NOMO-1 (cell line): ENCODE data around the gene ZSWIM5.

Experiments
- DNase-seq, 2 experiments: peaks; one replicate each; lab custom pipeline; 2025; ENCODE audit not compliant: unreplicated experiment in 2 of 2; lab: John Stamatoyannopoulos, UW

The ZSWIM5 gene

DNA sequence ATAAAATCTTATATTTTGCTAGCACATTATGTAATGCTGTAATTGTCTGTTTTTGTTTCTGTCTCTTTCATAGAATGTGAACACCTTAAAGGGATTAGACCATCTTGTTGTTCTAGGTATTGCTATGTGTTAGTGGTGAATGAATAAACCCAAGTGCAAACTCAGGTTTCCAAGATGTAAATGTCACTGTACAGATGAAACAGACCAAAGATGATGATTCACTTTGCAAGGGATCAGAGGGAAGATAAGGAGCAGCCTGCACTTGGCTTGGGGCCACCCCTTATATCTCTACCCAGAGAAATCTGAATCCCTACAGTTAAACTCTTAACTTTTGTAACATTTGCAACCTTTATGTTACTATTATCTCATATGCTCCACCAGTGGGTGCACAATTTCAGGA, 168.9 kb downstream of the ZSWIM5 start:
- no peak for DNase-seq

DNA sequence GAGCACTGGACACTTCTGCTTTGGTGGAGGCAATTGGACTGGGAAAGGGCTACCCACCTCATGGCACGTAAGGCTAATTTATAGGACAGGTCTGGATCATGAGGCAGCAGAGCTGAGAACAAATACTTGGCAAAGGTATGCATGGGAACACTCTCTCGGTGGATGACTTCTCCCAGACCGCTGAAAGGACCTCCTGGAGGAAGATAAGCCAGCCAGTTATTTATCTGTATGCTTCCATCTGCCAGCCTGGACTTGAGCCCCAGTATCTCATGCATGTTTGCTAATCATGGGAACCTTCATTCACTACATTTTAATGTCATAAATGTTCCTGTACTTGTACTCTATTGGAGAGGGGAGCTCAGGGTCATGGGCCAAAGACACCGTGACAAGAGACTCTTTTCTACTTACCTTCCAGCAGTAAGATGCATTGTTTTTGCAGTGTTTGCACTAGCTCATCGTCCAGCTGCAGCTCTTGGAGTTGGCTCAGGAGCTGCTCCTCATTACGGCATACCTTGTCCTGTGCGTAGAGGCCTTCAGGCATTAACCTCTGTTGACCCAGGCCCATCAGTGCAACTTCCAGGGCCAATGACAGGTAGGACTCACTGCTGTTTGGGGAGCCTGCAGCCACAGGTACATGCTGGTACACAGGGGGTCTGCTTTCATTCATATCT, 170.6 kb downstream of the ZSWIM5 start:
- no peak for DNase-seq

DNA sequence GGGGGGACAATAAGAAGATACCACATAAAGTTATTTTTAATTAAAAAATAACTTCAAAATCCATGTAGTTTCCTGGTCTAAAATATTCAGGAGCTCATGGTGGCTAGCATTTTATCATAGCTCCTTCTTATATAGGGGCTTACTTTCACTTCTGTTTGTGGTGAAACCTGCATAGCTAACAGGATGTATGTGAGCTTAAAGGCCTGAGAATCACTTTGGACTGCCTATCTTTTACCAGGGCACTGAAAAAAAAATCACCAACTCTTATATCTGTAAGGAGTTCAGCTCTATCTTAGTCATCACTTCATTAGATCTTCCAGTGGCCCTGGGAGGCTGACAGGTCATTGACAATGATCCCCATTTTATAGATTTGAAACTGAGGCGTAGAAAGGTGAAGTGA, 173.0 kb downstream of the ZSWIM5 start:
- peak; percentile 10 to 70 for DNase-seq

DNA sequence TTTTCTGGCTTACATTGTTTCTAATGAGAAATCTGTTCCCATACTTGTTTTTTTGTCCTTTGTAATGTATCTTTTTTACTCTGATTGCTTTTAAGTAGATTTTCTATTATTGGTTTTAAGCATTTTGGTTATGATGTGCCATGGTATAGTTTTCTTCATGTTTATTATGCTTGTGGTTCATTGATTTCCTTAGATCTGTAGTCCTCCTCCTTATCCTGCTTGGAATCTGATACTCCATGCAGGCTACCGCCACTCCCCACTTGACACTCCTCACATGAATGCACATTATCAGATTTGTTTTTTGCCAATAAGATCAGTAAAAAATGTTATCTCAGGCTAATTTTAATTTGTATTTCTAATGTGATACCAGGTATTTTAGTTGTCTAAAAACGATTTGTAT, 173.6 kb downstream of the ZSWIM5 start:
- DNase-seq, result no peak

DNA sequence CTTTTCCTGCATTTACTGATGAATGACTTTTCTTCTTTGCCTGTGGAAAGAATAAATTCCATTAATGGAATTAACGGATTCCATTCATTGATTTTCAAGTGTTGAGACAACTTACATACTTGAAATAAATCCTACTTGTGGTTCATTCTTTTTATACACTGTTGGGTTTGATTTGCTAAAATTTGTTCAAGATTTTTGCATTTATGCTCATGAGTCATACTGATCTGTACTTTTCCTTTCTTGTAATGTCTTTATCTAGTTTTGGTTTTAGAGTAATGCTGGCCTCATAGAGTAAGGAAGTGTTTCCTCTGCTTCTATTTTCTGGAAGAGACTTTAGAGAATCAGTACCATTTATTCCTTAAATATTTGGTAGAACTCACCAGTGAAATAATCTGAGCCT, 180.0 kb downstream of the ZSWIM5 start:
- DNase-seq, result no peak

DNA sequence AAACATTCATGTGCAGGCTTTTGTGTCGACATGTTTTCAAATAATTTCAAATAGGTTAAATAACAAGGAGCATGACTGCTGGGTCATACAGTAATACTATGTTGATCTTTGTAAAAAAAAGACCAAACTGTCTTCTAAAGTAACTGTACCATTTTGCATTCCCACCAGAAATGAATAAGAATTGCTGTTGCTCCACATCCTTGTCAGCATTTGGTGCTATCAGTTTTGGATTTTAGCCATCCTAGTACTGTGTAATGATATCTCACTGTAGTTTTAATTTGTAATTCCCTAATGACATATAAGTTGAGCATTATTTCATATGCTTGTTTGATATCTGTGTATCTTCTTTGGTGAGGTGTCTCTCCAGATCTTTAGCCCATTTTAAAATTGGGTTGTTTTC, 182.7 kb downstream of the ZSWIM5 start:
- DNase-seq, result no peak

DNA sequence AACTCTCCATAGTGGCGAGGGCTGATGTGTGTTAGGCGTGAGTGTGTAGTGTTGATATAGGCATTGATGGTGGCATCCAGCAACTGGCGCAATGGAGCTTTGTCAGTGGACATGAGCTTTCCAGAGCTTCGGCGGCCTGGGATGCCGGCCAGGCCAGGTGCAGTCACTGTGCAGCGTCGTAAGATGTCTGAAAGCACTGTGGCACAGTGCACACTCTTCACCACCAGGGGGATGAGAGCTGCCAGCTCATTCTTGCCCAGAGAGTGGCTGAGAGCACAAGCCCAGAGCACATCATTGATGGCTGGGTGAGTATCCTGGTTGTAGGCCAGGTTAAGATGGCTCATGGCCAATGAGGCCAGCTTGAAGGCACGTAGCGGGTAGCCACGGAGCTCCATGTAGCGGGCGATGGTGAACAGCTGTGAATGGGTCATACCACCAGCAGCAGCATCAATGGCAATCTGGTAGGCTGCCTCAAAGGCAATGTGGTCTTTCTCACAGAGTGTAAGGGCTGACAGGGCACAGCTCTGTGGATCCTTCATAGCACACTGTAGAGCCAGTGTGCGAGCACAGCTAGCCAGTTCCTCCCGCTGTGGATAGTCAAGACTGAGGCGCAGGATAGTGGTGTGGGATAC, 187.7 kb downstream of the ZSWIM5 start:
- DNase-seq, result peak in 1 of 2 experiments; percentile 2

DNA sequence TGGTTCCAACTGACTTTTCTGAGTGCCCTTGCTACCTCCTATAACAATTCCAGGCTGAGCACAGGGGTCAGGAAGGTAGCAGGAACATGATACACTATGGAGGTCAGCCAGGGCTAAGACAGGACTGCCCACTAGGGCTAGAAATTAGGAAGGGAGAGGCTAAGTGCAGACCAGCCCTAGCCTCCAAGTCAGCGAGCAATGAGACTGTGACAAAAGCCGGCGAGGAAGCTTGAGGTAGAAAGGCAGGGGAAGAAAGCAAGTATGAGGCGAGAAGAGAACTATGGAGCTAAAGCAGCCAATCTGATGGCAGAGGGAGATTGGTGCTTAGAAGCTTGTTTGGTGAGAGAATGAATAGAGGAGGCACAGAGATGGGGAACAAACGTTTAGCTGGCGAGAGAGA, 189.6 kb downstream of the ZSWIM5 start:
- DNase-seq, result no peak

DNA sequence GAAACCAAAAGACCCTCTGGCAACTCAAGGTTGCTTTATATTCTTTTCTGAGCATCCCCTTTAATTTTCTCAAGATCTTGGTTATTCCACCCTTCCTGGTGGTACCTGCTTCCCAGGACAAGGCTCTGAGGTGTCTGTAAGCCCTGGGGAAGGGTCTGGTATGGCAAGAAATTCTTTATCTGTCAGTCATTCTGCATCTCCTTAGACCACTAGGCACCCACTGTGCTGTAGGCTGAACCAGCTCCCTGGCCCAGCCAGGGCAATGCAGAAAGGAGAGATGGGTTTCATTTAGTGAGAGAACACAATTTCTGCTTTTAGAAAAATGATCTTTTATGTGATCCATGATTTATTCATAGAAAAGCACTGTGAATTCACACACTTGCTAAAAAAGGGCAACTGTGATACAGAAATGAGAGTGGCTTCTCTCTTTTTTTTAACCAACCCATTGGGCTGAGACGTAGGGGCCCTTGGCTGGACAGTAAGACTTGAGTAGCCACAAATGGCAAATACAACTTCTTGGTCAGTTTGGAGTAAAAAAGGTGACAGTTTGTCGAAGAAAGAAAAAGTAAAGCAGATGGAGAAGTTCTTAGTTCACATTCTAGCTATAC, 190.2 kb downstream of the ZSWIM5 start:
- DNase-seq, result no peak

DNA sequence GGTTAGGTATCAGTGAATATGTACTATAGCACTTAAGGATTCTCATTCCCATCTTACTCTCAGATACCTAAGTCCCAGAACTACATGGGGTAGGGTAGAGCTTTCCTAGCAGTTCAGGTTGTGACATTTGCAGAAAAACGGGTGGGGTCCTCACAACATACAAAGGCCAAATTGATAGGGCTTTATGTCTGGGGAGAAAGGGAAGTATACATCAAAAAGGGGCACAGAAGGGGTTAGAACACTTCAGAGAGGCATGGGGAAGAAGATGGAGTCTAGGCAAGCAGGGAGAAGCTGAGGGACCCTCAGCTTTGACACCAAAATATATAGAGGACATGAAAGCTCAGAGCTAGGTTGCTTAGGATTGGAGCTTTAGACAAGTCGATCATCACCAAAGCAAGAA, 190.7 kb downstream of the ZSWIM5 start:
- DNase-seq, result no peak

DNA sequence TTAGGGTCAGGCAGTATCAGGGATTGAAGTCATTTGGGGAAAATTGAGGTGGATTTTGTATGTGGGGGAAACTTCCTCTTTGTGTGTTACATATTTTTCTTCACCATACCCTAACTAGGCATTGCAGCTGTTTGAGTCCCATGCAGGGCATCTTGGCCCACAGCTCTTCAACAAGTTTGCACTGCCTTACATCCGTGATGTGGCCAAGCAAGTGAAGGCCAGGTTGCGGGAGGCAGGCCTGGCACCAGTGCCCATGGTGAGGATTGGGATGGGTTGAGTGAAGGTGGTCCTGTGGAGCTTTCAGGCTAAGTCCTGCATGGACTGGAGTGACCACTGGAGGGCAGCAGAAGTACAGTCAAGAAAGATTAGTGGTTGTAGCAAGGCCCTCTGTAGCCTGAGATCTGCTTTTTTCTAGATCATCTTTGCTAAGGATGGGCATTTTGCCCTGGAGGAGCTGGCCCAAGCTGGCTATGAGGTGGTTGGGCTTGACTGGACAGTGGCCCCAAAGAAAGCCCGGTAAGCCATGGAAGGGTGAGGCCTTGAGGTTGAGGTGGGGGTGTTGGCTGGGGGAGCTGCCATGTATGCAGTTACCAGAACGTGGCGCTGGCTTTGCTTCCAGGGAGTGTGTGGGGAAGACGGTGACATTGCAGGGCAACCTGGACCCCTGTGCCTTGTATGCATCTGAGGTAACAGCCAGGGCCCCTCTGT, 191.9 kb downstream of the ZSWIM5 start:
- DNase-seq, result peak; percentile 24 to 48

DNA sequence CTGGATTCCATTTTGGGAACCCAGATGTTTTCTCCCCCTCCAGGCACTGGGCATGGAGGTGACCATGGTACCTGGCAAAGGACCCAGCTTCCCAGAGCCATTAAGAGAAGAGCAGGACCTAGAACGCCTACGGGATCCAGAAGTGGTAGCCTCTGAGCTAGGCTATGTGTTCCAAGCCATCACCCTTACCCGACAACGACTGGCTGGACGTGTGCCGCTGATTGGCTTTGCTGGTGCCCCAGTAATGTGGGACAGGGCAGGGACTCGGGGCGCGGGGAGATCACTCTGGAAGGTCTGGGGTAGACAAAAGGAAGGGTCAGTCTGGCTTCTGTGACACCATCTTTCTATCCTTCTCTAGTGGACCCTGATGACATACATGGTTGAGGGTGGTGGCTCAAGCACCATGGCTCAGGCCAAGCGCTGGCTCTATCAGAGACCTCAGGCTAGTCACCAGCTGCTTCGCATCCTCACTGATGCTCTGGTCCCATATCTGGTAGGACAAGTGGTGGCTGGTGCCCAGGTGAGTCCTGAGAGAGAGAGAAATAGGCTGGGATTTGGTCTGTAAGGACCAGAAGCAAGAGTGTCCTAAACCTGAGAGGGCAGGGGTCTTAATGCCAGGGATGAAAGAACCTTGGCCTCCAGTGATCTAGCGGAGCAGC, 192.7 kb downstream of the ZSWIM5 start:
- DNase-seq, result no peak

DNA sequence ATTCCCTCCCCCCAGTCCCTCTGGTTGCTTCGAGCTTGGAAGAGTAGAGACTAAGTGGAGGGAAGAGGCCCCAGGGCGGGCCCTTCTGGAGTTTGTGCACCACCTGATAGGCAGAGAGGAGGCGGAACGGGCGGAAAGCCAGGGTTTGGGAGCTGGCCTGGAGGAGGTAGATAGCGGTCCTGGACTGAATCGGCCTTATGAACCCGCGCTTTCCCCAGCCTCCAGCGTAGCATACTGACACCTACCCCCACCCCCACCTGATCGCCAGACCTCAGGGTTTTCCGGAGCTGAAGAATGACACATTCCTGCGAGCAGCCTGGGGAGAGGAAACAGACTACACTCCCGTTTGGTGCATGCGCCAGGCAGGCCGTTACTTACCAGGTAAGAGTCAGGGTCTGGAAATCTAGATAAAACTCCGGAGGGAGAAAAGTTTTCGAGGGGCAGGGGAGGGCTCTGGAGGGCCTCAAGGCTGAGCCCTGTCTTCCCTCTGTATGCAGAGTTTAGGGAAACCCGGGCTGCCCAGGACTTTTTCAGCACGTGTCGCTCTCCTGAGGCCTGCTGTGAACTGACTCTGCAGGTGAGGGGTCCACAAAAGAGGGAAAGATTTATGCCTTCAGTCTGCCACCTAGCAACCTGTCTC, 193.6 kb downstream of the ZSWIM5 start:
- DNase-seq, result peak; percentile 6 to 13

DNA sequence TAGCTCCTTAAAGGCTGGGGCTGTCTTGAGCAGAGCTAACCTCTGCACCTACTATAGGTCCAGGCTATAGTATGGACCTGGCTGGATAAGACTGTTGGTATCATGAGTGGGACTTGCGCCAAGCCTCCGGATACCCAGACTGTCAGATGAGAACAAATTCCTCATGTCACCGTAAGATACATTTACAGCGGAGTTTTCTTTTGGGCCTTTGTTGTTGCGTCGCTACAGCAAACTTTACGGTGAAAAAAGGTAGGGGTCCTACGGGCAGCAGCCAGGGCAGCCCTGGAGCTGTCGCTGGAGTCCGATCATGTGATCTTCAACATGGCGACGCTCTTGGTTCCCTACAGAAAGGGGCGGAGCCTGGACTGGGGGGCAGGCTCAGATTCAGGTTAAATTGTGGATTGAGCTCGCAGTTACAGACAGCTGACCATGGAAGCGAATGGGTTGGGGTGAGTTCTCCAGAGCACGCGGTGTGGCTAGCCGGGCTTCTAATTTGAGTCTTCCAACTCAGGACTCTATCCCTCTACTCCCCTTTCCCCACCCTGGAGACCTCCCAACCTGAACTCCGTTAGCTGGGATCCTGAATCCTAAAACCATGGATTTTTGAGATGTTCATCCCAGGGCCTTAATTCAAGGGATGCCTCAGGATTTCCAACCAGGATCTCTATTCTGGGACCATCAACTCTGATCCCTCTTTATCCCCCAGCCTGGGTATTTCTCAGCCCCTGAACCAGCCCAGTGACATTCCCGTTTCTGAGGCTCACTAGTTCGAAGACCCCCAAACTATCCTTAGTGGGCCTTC, 194.4 kb downstream of the ZSWIM5 start, which contains the start of gene UROD:
UROD (plus strand) TSS at position 418 of the 802 bp plus-strand sequence; CDS start at position 430, 12 bp downstream.
- DNase-seq, result peak; percentile 94 to 97

DNA sequence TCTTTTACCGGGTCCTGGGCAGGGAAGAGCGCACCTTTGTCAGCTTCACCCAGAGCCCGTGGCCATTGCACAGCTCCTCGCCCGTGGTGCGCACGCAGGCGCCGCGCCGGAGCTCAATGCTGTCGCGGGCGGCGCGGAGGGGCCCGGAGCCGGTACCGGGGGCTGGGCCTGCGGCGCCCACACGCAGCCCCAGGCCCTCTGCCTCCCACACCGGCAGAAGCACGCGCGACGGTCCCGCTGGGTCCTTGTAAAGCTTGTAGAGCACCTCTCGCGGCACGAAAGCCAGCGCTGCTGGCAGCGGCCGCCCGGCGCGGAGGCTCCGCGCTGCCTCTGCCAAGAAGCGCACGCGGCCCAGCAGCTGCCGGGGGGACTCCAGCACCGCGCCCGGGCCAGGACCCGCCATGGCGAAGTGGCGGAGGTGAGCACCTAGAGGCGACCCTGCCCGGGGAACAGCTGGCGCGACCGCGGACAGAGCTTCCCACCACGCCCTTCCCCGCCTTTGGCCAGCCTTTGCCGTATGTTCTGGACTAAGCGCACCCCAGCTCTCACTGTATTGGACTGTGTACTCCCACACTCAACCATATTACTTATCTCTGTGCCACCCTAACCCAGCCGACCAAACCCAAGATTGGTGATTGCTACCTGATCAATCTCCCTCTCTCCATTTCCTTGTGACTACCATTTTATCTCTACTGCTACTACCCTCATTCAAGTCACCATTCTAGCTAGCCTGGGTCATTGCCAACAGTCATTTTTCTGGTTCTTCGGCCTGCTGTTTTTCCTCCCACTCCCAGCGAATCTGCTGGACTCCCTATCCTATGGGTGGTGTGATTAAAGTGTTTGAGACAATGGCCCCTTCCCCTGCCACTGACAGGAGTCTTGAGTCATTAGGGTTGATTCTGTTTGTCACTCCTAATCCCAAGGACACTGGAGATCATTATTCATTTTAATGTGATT, 195.3 kb downstream of the ZSWIM5 start, which contains the start of gene HECTD3:
HECTD3 (minus strand) TSS at position 470 of the 957 bp plus-strand sequence; CDS start at position 403, 67 bp downstream.
- peak; percentile 68 to 81 for DNase-seq

DNA sequence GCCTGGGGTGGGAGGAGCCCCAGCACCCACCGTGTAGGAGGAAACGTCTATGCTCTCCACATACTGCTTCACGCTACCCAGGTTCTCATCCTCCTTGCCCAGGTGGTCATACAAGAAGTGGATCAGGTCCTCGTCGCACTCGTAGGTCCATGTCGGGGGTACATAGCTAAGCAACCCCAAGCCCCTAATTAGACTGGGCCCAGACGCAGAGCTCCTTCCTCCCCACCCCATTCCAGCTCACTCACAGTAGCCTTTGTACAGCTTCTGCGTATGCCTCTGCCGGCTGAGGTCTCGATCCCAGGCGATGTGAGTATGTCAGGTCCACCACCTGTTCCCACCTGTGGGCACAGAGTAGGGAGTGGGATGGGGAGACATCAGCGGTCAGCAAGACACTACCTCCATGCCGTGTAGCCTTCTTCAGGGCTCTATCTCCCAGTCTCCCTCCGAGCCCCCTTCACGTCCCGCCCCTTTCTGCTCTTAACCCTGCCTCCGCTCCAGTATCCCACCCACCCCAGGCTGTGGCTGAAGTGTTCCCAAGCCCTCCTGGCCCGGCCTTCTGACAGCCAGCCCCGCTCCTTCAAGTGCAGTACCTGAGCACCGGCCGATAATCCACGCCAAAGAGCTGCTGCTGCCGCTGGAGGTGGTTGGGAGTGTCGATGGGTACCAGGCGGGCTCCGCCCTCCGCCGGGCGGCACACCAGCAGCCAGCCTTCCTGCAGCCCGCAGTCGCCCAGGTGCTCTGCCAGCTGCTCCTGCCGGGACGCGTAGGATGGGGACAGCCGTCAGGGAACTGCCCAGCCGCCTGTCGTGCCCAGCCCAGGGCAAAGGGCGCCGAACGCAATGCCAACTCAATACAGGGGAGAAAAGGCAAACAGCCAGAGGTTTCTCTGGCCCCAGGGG, 196.2 kb downstream of the ZSWIM5 start:
- no peak for DNase-seq

DNA sequence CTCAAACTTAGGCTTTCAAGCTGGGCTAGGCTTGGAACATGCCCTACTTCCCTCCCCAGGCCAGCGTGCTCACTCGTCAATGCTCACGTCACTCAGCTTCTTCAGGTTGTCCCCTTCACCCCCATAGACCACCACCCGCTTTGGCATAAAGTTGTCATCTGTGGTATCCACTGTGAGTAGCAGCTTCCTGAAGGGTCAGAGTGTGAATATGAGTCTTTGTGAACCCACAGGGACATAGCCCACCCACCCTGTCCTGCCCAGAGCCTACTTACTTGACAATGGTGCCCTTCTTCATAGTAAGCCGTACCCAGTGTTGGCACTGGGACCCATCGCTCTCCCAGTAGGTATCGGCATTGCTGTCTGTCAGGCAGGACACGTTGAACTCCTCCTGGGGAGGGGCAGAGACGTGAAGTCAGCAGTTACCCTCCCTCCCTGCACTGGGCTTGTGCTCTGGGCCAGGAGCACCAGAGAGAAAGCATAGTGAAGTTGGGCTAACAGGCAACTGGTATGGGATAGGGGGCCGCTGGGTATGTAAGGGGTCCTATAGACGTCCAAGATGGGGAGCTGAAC, 197.0 kb downstream of the ZSWIM5 start:
- DNase-seq, result no peak
